ENCODE results near the gene PPEF2.
A peak's percentile ranks its signal among the peaks of the same experiment; 100 is the strongest.

The PPEF2 gene

DNA sequence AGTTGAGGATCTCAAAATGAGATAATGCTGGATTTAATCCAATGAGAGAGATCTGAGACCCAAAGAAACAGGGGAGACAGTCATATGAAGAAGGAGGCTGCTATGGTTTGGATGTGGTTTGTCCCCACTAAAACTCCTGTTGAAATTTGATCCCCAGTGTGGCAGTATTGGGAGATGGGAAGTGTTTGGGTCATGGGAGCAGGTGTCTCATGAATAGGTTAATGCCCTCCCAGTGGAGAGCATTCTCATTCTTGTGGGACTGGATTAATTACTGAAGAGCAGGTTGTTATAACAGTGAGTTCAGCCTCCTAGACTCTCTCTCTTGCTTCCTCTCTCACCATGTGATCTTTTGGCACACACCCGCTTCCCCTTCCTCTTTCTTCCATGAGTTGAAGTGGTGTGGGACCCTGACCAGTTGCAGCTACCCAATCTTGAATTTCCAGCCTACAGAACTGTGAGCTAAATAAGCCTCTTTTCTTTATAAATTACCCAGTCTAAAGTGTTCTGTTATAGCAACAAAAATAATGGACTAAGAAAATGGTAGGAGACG is 70.3 kb downstream of the PPEF2 start:
- DNase-seq = peak; percentile 8

GRCh38 chr4:75830906-75831305 is 71.3 kb downstream of the PPEF2 start:
- no peak for DNase-seq

DNA sequence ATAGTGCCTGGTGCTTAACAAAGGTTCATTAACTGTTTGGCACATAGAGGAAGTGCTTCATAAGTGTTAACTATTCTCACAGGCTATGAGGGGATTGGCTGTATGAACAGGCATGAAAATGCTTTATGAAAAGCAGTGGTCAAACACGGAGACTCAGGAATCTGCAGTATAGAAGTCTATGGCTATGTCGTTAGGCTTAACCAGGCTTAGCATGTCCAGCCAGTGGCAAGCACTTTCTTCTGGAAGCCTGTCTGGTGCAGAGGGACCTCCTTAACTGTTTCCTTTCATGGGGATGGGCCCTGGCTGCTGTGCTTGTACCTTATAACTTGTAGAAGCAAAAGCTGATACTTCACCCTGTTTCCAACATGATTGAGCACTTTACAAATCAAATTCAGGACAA is 78.4 kb downstream of the PPEF2 start:
- DNase-seq = no peak

DNA sequence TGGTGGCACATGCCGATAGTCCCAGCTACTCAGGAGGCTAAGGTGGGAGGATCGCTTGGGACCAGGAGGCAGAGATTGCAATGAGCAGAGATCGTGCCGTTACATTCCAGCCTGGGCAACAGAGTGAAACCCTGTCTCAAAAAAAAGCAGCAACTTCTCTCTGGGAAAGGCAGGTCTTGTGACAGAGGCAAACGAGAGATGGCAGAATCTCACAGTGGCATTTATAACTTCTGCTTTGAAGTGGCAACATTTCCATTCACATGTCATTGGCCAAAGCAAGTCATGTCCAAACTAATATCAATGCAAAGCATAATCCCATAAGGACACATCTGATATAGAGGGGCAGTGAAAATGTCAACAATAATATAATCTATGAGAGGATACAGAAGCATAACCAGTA is 79.8 kb downstream of the PPEF2 start:
- no peak for DNase-seq

GRCh38 chr4:75821966-75822365 is 80.3 kb downstream of the PPEF2 start:
- no peak for DNase-seq

GRCh38 chr4:75821216-75821615 is 81.0 kb downstream of the PPEF2 start:
- DNase-seq = no peak

- no peak for DNase-seq
These were observed 81.6 kb downstream of the PPEF2 start for GRCh38 chr4:75820676-75821075.

DNA sequence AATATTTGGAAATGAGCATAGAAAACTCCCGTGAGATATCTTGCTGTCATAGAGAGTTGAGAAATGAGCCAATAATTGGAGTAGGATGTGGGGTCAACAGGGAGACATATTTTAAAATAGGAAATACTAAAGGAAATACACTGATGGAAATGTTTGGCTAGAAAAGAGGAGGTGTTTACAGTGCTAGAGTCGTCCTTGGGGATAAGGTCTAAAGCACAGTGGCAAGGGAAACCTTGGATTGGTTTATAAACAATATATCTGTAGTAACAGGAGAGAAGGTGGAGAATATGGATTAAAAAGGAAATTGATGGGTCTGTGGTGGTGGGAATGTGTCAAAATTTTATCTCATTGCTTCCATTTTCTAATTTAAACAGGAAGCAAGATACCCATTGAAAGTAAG is 82.1 kb downstream of the PPEF2 start:
- DNase-seq = no peak

DNA sequence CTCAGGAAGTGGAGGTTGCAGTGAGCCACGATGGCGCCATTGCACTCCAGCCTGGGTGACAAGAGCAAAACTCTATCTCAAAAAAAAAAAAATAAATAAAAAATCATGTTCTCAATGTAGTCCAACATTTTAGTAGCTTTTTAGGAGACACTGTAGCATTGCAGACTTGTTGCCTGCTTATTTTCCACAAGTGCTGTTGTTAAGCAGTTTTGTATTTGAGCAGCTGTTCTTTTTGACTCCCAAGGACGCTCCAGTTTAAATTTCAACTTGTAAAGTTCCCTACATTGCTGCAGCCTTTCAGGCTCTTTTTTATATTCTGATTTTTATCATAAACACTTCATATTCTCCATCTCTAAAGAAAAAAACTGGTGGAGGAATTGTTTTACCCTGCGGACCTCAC is 83.1 kb downstream of the PPEF2 start:
- no peak for DNase-seq

GRCh38 chr4:75817901-75818300 is 84.4 kb downstream of the PPEF2 start:
- DNase-seq = no peak

All from midbrain (tissue), 1 donor.